ENCODE data around the gene EGR1.

The EGR1 gene

DNA sequence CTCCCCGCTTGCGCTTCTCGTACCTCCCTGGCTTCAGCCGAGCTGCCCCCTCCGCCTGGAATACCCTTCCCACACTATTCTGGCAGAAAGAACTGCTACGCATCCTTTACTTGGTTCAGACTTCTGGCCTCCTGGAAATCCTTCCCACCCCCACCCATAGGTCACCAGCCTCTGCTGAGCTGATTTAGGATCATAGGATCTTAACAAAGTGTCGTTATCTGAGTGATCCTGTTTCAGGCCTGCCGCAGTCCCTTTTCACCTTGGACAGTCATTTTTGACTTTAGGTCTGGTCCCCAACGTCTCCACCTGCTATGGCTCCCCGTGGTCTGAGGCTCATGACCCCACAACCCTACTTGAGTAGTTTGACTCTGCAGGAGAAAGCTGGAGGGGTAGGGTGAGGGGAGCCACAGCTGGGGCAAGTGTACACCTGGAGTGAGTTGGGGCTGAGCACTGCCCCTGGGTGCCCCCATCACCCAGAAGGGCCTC lies 27.3 kb downstream of the EGR1 start:
- TF ChIP-seq SPI1 (IDR thresholded peaks at IDR 0.05; ENCODE audit: borderline replicate concordance, low read depth) (no peak), GABPA (IDR thresholded peaks at IDR 0.05; ENCODE audit: low read depth) (no peak), POLR2AphosphoS5 (IDR thresholded peaks at IDR 0.05; ENCODE audit: low read depth) (no peak)
- TF ChIP-seq, protein P1, sequence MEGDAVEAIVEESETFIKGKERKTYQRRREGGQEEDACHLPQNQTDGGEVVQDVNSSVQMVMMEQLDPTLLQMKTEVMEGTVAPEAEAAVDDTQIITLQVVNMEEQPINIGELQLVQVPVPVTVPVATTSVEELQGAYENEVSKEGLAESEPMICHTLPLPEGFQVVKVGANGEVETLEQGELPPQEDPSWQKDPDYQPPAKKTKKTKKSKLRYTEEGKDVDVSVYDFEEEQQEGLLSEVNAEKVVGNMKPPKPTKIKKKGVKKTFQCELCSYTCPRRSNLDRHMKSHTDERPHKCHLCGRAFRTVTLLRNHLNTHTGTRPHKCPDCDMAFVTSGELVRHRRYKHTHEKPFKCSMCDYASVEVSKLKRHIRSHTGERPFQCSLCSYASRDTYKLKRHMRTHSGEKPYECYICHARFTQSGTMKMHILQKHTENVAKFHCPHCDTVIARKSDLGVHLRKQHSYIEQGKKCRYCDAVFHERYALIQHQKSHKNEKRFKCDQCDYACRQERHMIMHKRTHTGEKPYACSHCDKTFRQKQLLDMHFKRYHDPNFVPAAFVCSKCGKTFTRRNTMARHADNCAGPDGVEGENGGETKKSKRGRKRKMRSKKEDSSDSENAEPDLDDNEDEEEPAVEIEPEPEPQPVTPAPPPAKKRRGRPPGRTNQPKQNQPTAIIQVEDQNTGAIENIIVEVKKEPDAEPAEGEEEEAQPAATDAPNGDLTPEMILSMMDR (IDR thresholded peaks at IDR 0.05; ENCODE audit: insufficient read depth, low read length) = no peak
- TF ChIP-seq, protein P2, sequence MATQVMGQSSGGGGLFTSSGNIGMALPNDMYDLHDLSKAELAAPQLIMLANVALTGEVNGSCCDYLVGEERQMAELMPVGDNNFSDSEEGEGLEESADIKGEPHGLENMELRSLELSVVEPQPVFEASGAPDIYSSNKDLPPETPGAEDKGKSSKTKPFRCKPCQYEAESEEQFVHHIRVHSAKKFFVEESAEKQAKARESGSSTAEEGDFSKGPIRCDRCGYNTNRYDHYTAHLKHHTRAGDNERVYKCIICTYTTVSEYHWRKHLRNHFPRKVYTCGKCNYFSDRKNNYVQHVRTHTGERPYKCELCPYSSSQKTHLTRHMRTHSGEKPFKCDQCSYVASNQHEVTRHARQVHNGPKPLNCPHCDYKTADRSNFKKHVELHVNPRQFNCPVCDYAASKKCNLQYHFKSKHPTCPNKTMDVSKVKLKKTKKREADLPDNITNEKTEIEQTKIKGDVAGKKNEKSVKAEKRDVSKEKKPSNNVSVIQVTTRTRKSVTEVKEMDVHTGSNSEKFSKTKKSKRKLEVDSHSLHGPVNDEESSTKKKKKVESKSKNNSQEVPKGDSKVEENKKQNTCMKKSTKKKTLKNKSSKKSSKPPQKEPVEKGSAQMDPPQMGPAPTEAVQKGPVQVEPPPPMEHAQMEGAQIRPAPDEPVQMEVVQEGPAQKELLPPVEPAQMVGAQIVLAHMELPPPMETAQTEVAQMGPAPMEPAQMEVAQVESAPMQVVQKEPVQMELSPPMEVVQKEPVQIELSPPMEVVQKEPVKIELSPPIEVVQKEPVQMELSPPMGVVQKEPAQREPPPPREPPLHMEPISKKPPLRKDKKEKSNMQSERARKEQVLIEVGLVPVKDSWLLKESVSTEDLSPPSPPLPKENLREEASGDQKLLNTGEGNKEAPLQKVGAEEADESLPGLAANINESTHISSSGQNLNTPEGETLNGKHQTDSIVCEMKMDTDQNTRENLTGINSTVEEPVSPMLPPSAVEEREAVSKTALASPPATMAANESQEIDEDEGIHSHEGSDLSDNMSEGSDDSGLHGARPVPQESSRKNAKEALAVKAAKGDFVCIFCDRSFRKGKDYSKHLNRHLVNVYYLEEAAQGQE (IDR thresholded peaks at IDR 0.05; ENCODE audit: insufficient replicate concordance, low read depth) = no peak
- Histone ChIP-seq H3K27ac (replicated peaks) (no peak overlapping the region), H3K4me3 (replicated peaks; ENCODE audit: insufficient read depth, low read length) (peak overlapping the region; percentile 30), H3K27me3 (ENCODE audit: insufficient read depth, poor library complexity, severe bottlenecking) (no peaks in the 10 kb centered on the region)
- no peak for DNase-seq (ENCODE audit: low read depth in 1 of 2, low spot score in 1 of 2)

- no peak overlapping the region for H3K27ac ChIP-seq (replicated peaks)
- H3K4me3 ChIP-seq (replicated peaks; ENCODE audit: insufficient read depth, low read length) = no peak overlapping the region
- TF ChIP-seq, protein P1 (IDR thresholded peaks at IDR 0.05; ENCODE audit: insufficient read depth, low read length) = no peak
- TF ChIP-seq GABPA (IDR thresholded peaks at IDR 0.05; ENCODE audit: low read depth) (no peak), SPI1 (IDR thresholded peaks at IDR 0.05; ENCODE audit: borderline replicate concordance, low read depth) (no peak), POLR2AphosphoS5 (IDR thresholded peaks at IDR 0.05; ENCODE audit: low read depth) (no peak)
- TF ChIP-seq, protein P2 (IDR thresholded peaks at IDR 0.05; ENCODE audit: insufficient replicate concordance, low read depth) = no peak
- H3K27me3 ChIP-seq (ENCODE audit: insufficient read depth, poor library complexity, severe bottlenecking) = no peaks in the 10 kb centered on the region
- no peak for DNase-seq (ENCODE audit: low read depth in 1 of 2, low spot score in 1 of 2)
These were observed 30.1 kb downstream of the EGR1 start for GRCh38 chr5:138495351-138495750.

GRCh38 chr5:138498376-138498775 lies 33.1 kb downstream of the EGR1 start:
- Histone ChIP-seq H3K27ac (replicated peaks) (no peak overlapping the region), H3K4me3 (replicated peaks; ENCODE audit: insufficient read depth, low read length) (no peak overlapping the region), H3K27me3 (ENCODE audit: insufficient read depth, poor library complexity, severe bottlenecking) (no peaks in the 10 kb centered on the region)
- no peak for DNase-seq (ENCODE audit: low read depth in 1 of 2, low spot score in 1 of 2)
- no peak for TF ChIP-seq POLR2AphosphoS5 (IDR thresholded peaks at IDR 0.05; ENCODE audit: low read depth)
- TF ChIP-seq, protein P2 (IDR thresholded peaks at IDR 0.05; ENCODE audit: insufficient replicate concordance, low read depth) = no peak

Measured in HL-60 (cell line).